Measurements from ENCODE around the gene CCDC142. TPM values are rescaled to one million over a fixed set of nuclear protein-coding genes. Genes with fewer than 3 reads are reported as not detected.
"Not testable (repeated sequence)": the region's sequence is repeated elsewhere in the genome, so short reads cannot be mapped to it uniquely, and the experiment has no call there.

Gene CCDC142
- total RNA-seq, 1 donor from 2014 or later: 25.0 TPM

- intact Hi-C loops (cut with DNase I): no loop called here
- ATAC-seq (peak; percentile 76), DNase-seq (ENCODE audit: low spot score) (peak; percentile 97)
These were observed 27.9 kb downstream of the CCDC142 start, which contains the start of gene INO80B for GRCh38 chr2:74454654-74455511. TSS of gene INO80B (plus strand) at chr2:74455087. CDS start at chr2:74455117, 30 bp downstream.

GRCh38 chr2:74450570-74451190 is 32.1 kb downstream of the CCDC142 start:
- intact Hi-C loops (cut with DNase I): no loop called here
- DNase-seq (ENCODE audit: low spot score) (no peak), ATAC-seq (no peak)

GRCh38 chr2:74448771-74449170 is 34.0 kb downstream of the CCDC142 start:
- intact Hi-C loops (cut with DNase I): no loop called here
- DNase-seq (ENCODE audit: low spot score) (no peak), ATAC-seq (no peak)

GRCh38 chr2:74447230-74447999 is 35.4 kb downstream of the CCDC142 start:
- DNase-seq (ENCODE audit: low spot score) (no peak), ATAC-seq (no peak)
- intact Hi-C loops (cut with DNase I): no loop called here

- intact Hi-C loops (cut with DNase I): no loop called here
- DNase-seq (ENCODE audit: low spot score) (no peak), ATAC-seq (no peak)
These were observed 38.1 kb downstream of the CCDC142 start for GRCh38 chr2:74444498-74445318.

- ATAC-seq; intact Hi-C loops (cut with DNase I); DNase-seq (ENCODE audit: low spot score): not testable (repeated sequence)
These were observed 40.1 kb downstream of the CCDC142 start for GRCh38 chr2:74442483-74443297.

- DNase-seq (ENCODE audit: low spot score) (peak; percentile 71), ATAC-seq (peak; percentile 1)
- intact Hi-C loops (cut with DNase I): no loop called here
These were observed 40.9 kb downstream of the CCDC142 start, which contains the start of gene RTKN for GRCh38 chr2:74441690-74442482. TSS of gene RTKN (minus strand) at chr2:74441937. CDS start at chr2:74441816, 121 bp downstream.

- DNase-seq (ENCODE audit: low spot score) (peak; percentile 75), ATAC-seq (peak; percentile 18)
- intact Hi-C loops (cut with DNase I): no loop called here
These were observed 41.6 kb downstream of the CCDC142 start for GRCh38 chr2:74441170-74441689.

- ATAC-seq (peak; percentile 93), DNase-seq (ENCODE audit: low spot score) (peak; percentile 93)
- intact Hi-C loops (cut with DNase I): no loop called here
These were observed 42.2 kb downstream of the CCDC142 start for GRCh38 chr2:74440378-74441169.

- ATAC-seq (peak; percentile 84), DNase-seq (ENCODE audit: low spot score) (peak; percentile 90)
- intact Hi-C loops (cut with DNase I): no loop called here
These were observed 42.9 kb downstream of the CCDC142 start for GRCh38 chr2:74439803-74440377.

GRCh38 chr2:74439373-74439772 is 43.4 kb downstream of the CCDC142 start:
- DNase-seq (ENCODE audit: low spot score): no peak
- ATAC-seq: no peak
- intact Hi-C loops (cut with DNase I): no loop called here

GRCh38 chr2:74438248-74438647 is 44.5 kb downstream of the CCDC142 start:
- DNase-seq (ENCODE audit: low spot score): no peak
- intact Hi-C loops (cut with DNase I): no loop called here
- no peak for ATAC-seq

GRCh38 chr2:74436848-74437695 is 45.7 kb downstream of the CCDC142 start:
- intact Hi-C loops (cut with DNase I): no loop called here
- DNase-seq (ENCODE audit: low spot score): no peak
- no peak for ATAC-seq

GRCh38 chr2:74436111-74436805 is 46.5 kb downstream of the CCDC142 start:
- intact Hi-C loops (cut with DNase I): no loop called here
- ATAC-seq: no peak
- DNase-seq (ENCODE audit: low spot score): no peak

All from sciatic nerve (tissue), 2 donors.